DMS53 (cell line): ENCODE data around the gene PEX5L.
"Not testable (repeated sequence)": the region's sequence is repeated elsewhere in the genome, so short reads cannot be mapped to it uniquely, and the experiment has no call there.

Experiments used
- DNase-seq: peaks from one replicate; lab custom pipeline; 2025; lab: John Stamatoyannopoulos, UW

PEX5L gene

GRCh38 chr3:180008318-180008717, 28.4 kb downstream of the PEX5L start:
- DNase-seq: not testable (repeated sequence)

DNA sequence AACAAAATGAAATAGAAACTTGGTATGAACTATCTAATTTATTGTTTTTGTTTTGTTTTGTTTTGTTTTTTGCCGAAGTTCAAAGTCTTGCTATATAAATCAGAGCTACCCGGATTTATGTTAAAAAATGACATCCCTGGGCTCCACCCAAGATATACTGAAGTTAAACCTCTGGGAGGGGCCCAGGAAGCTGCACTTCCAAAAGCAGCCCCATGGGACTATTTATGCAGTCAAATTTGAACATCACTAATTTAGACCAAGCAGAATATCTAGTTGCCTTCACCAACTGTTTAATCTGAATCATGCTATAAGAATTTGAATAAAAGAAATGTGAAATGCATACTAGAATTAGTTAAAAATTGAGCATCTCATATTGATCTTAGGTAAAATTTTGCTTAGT, 32.2 kb downstream of the PEX5L start:
- no peak for DNase-seq

DNA sequence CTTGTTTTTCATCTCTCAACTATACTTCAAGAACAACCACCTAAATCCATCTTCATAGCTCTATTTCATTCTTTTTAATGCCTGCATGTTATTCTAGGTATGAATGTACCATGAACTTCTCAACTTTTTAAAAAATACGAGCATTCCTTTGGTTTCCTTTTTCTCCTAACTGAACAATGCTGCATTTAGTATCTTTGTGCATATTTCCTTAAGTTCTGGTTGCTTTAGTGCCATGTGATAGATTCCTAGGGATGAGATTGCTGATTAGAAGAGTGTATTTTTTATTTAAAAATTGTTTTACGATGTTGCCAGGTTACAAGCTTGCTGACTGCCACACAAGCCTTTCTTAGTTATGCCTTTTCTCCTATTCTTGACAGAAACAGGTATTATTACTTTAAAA, 34.7 kb downstream of the PEX5L start:
- no peak for DNase-seq

DNA sequence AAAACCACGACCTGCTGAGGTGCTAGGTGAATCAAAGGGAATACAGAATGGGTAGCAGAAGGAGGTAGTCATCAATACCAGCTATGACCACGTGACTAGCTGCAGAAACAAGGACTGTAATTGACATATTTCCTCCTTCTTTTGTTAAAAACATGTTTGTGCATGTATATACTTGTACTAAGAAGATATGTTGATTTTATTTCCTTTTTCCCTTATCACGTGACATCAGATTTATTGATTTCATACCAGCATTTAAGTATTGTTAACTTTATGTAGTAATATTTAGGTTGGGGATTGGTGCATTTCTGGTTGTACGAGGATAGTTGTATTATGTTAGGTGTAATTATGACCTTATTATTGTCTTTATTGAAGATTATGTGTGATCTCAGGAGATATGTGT, 36.2 kb downstream of the PEX5L start:
- no peak for DNase-seq

GRCh38 chr3:179995406-179995805, 41.3 kb downstream of the PEX5L start:
- no peak for DNase-seq

GRCh38 chr3:179991883-179992282, 44.9 kb downstream of the PEX5L start:
- DNase-seq: no peak

GRCh38 chr3:179991104-179991503, 45.6 kb downstream of the PEX5L start:
- DNase-seq: peak; percentile 9

- no peak for DNase-seq
Observed at GRCh38 chr3:179981646-179982045, 55.1 kb downstream of the PEX5L start.

DNA sequence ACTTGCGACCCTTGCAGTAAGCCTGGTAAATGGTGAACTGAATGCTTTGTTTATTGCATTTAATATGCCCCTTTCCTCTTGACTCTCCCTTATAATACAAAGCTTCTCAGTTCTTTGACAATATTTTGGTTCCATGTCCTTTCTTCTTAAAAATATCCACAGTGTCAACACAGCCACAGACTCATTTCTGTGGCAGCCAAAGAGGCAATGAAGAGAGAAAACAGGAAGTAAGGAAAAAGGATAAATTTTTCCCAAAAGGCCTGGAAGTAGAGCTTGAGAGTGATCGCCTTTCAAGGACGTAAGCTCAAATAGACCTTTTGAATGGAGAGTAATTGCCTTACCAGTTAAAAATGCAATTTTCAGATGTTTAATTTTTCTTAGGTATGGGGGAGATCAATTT, 59.4 kb downstream of the PEX5L start:
- no peak for DNase-seq

DNA sequence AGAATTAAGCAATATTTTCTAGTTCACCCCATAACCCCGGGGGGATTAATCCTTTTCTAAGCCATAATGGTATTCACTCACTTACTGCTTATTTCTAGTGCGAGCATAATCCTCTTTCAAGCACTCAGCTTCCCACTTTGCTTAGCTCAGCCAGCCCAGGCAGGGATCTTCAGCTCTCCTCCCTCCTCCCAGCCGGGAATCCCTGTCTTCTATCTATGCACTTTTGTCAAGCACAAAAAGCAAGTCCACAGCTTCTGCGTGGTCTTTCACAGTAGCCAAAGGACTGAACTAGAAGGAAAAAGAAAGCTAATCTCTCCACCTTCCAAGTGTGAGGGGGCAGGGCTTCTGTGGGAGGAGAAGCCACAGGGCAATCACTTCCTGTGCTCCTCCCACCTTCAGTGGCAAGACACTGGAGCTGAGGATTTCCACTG, 62.8 kb downstream of the PEX5L start:
- DNase-seq: no peak

DNA sequence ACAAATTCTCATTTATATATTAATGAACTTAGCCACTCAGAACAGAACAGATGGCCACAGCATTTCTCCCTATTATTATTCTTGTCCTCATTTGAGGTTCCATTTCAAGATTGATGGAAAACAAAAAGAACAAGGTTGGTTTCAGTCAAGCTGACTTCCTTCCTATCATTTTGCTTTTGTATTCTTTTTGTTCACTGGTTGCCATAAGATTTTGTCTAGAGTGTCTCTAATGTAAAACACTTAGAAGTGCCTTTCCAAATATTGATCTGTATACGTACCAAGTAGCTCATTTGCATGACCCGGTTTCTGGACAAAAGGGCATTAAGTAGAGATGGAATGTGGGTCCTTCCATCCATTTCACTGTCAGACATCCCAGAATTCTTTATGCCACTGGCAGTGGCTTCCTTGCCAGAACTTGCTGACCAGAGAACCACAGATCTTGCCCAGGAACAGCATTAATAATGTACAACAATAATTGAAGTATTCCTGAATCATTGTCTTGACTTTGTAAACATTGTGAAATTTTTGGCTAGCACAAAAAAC, 63.8 kb downstream of the PEX5L start:
- no peak for DNase-seq

- peak; percentile 42 for DNase-seq
Observed at GRCh38 chr3:179971280-179971679, 65.5 kb downstream of the PEX5L start.

DNA sequence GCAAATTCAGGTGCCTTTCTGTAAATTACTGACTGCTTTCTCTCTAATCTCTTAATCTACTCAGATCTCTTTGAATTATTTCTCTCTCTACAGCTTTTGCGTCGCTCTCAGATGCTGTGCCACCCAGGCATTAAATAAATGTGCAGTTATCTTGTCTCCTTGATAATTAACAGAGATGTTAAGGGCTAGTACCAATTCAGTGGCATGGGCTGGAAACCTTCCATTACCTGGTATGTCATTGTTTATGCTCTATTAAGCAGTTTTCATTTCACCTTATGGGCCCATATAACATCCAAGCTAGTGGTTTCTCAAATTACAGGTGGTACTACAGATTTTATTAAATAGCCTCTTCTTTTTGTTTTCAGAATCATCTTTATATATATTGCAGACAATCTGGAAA, 66.0 kb downstream of the PEX5L start:
- no peak for DNase-seq

GRCh38 chr3:179969525-179969924, 67.2 kb downstream of the PEX5L start:
- DNase-seq: peak; percentile 60

- no peak for DNase-seq
Observed at GRCh38 chr3:179967622-179968021, 69.1 kb downstream of the PEX5L start.

DNA sequence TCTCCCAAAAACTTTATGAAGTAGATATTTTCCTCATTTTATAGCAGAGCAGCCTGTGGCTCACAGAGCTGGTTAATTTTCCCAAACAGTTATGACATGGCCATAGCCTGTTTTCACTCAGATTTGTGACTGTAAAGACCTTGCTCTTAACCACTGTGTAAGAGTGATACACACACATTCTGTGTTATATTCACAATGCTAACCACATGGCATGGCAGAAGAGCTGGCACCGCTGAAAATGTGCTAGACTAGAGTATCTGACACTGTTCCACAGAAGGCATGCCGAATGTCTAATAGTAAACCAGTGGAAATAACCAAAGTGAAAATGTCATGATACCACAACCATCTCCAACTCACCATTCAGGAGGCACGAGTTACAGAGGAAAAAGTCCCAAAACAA, 71.8 kb downstream of the PEX5L start:
- DNase-seq: no peak

GRCh38 chr3:179962629-179963387, 73.9 kb downstream of the PEX5L start:
- DNase-seq: peak; percentile 49

GRCh38 chr3:179961703-179962078, 75.0 kb downstream of the PEX5L start:
- peak; percentile 58 for DNase-seq

- DNase-seq: peak; percentile 7
Observed at GRCh38 chr3:179961071-179961702, 75.5 kb downstream of the PEX5L start.

DNA sequence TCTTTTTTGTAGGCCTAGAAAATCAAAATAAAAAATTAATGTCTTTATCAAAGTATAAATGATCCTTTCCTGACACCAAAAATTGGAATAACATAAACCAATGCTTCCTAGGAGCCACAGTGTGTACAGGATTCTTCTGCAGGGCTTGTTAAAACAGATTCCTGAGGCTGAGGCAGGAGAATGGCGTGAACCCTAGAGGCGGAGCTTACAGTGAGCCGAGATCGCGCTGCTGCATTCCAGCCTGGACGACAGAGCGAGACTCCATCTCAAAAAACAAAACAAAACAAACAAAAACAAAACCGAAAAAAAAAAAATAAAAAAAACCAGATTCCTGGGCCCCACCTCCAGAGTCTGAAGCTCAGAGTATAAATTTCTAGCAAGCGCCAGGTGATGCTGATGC, 78.0 kb downstream of the PEX5L start:
- no peak for DNase-seq

DNA sequence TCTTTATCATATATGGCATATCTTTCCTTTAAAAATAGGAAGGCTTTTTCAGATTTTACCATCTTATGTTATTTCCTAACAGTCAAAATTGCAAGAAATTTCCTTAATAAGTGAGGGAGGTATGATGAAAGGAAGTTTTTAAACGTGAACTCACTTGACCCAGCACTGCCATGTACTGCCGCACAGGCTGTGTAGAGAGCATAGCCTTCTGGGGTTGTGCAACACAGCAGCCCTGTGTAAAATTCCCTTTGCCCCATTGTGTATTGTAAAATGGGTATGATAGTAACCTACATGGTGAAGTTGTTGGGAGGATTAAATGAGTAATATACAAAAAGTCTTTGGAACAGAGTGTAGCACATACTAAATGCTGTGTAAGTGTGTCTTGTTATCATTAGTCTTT, 78.6 kb downstream of the PEX5L start:
- DNase-seq: no peak

- no peak for DNase-seq
Observed at GRCh38 chr3:179957264-179957845, 79.4 kb downstream of the PEX5L start.

DNA sequence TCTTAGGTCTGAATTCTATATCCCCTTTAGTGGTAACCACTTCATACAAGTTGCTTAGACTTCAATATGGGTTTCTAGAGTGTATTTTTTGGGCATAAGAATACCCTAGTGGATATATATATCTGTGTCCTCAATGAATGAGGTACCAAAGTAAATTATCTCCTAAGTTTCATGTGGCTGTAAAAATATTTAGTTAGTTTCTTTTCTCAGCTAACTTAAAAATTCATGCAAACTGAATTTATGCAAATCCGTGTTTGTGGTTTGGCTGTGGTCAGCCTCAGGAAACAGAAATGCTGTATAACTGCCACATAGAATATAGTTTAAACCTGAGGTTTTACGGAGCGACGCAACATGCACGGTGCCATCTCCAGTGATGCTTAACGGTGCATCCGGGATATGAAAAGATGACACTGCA, 80.3 kb downstream of the PEX5L start:
- no peak for DNase-seq
